HG02973 (cell line): ENCODE results near the gene HSP90AB1.
A peak's percentile ranks its signal among the peaks of the same experiment; 100 is the strongest.

Source experiments
- ATAC-seq: cut with Tn5 transposase; IDR thresholded peaks from one replicate; pipeline ENCODE4 v1.9.1; 2021; ENCODE audit warnings: moderate library complexity; ENCODE audit not compliant: unreplicated experiment

Gene HSP90AB1

DNA sequence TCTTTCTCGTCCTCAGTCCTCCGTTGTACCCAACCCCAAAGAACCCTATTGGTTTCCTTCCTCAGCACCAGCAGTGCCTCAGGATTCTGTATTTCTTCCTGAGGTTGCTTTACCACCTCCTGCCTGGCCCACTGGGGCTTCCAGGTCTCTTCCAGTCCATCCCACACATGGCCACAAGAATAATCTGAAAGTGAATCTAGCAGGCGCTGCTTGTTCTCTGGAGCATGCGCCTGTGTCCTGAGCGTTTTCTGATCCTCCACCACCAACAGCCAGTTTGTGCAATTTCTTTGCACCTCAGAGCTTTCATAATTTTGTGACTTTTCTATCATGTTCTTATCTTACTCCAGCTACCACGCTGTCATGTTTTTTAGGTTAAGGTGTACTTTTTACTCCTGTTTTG is 11.6 kb upstream of the HSP90AB1 start:
- ATAC-seq = no peak

DNA sequence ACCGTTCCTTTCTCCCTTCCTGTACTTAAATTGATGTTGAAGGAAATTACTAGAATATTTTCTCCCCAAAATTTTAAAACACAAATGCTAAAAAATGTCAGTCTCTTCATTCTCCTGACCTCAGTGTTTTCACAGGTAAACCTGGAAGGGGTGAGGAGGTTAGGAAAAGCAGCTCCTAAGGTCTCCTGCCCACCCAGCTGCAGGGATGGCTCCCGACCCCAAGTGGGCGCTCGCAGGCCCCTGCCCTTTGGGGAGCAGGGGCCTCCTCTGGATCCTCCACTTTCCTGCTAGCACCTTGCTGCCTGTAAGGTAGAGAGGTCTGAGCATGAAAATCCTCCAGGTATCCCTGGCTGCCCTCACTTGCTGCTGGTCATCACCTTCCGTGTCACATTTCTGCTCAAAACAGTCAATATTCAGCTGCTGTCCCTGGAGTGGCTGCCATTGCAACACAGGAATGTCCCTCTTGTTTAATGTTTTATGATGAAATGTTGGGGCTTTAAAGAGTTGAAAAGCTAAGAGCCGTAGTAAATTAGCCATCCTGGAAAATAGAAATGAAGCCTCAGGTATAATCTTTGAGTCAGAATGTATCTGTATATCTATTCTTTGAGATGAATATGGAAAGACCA is 10.9 kb upstream of the HSP90AB1 start:
- ATAC-seq = no peak

DNA sequence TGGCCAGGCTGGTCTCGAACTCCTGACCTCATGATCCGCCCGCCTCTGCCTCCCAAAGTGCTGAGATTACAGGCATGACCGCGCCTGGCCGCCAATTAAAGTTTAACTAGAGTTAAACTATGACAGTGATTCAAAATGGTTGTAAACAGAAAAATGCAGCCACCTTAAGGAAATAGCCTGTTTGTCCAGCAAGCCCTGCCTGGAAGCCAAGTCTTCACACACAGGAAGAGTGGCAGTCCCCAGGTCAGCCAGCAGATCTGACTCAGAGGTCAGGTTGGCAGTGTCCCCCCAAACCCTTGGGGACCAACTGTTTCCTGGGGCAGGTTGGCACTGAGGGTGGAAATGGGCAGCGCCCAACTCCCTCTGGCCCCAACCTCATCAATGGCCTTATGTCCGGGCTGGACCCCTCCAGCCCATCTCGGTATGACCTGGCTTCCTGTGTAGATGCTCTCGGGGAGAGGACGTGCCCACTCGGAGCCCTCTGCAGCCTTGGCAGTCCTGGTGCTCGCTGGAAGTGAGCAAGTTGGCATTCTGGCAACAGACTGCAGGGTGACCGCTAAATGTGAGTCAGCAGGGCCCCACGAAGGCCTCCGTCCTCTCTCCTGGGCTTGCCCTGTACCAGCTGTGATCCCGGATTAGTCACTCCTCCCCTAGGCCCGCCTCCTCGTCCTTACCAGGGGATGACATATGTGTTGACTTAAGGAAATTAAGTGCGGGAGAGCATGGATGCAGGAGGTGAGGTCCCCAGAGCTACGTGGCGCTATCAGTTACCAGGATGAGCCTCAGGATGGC is 9.7 kb upstream of the HSP90AB1 start:
- ATAC-seq = peak; percentile 49

DNA sequence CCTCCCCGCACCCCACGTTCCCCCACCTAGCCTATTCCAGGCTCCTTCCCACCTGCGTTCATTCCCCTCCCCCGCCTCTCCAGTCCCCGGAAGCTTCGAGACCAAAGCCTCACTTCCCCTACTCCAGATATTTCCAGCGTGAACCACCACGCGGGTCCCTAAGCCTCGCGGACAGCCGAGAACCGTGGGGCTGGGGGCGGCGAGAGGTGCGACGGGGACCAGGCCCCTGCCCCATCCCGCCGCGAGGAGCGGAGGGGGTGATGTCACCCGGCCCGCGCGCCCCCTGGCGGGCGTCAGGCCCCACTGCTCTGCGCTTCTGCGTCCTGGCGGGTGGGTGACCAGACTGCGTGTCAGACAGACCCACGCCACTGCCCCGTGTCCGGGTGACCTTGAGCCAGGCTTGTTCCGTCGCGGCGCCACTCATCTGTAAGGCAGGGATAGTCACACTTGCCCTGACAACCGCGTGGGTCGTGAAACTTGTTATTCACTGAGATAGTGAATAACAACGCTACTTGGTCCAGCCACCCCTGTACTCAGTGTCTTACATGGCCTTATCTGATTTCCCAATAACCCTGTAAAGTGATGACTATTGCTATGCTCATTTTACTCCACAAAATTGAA is 9.0 kb upstream of the HSP90AB1 start:
- ATAC-seq = peak; percentile 64

DNA sequence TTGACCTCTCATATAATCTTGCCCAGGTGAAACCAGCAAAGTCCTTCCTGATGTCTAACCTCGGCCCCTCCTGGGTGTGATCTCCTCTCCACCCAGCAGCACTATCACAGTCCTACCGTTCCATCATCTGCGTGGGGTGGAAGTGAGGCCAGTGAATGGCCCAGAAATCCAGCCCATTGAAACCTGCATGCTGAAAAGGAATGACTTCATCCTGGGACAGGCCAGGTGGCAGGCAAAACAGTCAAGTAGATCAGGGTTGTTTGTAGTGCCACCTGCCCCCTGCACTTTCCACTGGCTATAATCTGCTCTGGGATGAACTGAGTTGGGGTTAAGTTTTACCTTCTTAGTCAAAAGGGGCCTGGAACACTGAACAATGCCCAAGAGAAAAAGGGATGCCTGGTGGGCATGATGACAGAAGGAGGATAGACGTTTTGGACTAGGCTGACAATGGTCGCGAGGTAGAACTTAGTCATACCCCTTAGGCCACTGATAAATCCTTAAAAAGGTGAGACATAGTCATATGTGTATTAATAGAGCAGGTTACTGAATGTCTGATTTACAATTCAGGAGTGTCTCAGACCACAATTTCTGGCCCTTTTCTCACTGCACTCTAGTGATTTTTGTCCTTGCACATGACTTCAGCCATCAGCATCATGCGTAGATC is 8.1 kb upstream of the HSP90AB1 start:
- no peak for ATAC-seq

DNA sequence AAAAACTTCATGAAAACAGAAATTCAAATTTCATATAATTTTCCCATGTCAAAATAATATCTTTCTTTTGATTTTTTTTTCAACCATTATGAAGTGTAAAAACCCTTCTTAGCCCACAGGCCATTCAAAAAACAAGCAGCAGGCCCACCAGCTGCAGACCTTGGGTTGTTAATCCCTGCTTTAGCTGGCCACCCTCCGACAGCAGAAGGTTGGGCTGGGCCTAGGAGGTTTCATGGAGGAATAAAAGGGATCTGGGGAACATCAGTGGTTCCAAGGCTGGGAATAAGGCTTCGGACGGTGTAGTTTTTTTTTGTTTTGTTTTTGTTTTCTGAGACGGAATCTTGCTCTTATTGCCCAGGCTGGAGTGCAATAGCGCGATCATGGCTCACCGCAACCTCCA is 3.6 kb upstream of the HSP90AB1 start:
- no peak for ATAC-seq

DNA sequence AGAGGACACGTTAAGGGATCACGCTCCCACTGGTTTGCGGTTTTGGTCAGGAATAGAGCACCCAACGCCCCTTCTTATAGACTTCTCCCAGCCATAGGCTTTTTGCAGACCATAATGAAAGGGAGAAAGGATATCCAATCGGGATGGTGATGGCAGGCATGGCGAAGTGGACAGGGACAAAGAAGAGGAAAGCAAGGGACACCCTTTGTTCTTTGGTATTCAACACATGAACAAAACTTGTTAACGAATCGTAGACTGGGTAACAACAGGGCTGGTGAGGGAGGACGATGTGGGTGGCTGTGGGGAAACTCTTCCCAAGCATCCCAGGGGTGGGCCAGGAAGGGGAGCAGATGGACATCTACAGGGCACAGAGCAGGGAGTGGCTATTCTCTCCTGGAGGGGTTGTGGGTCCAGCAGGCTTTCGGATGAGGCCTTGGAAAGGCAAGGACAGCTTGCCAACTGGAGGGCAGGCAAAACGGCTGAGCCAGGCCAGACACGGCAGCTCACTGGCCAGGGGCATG is 1.4 kb upstream of the HSP90AB1 start:
- ATAC-seq = no peak

DNA sequence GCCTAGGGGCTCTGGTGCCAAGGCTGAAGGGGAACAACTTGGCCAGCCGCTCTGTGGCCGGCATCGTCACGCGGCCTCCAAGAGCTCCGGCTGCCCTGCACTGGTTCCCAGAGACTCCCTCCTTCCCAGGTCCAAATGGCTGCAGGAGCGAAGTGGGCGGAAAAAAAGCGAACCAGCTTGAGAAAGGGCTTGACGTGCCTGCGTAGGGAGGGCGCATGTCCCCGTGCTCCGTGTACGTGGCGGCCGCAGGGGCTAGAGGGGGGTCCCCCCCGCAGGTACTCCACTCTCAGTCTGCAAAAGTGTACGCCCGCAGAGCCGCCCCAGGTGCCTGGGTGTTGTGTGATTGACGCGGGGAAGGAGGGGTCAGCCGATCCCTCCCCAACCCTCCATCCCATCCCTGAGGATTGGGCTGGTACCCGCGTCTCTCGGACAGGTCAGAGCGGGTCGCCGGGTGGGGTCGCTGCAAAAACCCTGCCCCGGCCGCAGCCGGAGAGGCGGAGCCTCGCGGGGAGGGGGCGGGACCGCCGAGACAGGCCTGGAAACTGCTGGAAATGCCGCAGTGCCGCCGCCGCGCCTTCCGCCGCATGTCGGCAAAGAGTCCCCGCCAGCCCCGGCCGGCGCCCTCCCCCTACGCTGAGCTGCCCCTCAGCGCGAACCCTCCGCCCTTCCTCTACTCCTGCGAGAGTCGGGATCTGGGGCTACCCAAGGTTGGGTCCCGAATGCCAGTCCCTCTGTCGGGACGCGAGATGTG is 814 bp upstream of the HSP90AB1 start:
- peak; percentile 38 for ATAC-seq

DNA sequence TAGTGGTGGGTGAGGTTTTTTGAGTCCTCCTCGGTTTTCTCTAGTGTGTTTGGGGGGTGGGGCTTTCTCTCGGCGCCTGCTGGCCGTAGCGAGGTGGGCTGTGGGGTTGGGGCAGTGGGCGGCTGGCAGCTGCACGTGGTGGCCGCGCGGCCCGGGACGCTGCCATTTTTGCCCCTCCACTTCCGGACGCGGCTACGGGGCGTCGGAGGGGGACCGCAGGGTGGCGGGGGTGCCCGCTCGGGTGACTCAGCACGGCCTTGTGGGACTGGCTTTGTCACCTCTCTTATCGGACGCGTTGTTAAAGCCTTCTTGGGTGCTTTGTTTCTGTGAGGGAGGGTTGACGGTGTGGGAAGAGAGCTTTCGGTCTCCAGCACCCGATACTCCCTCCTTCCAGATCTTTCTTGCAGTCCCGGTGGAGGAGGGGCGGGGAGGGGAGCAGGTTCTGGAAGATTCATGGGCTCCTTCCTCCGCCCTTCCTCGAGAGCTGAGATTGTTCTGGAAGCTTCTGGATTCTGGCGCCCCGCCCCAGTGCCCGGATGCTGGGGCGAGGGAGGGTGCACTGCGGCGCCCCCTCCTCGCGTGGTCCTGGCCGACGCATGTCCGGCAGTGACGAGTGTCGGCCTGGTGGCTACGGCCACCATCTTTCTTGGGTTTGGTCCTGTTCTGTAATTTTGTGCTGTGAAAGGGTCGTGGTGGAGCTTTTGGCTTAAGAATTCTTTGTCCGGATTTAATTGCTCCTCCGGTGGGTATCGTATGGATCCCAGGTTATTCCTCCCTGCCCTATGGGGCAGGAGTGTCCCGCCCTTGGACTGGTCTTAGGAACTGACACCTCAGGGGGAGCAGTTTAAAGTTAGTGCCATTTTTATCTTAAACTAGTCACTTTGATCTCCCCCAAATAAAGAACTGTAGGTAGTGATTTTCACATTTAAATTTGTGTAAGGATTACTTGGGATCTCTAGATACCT is 719 bp downstream of the HSP90AB1 start:
- peak; percentile 27 for ATAC-seq

DNA sequence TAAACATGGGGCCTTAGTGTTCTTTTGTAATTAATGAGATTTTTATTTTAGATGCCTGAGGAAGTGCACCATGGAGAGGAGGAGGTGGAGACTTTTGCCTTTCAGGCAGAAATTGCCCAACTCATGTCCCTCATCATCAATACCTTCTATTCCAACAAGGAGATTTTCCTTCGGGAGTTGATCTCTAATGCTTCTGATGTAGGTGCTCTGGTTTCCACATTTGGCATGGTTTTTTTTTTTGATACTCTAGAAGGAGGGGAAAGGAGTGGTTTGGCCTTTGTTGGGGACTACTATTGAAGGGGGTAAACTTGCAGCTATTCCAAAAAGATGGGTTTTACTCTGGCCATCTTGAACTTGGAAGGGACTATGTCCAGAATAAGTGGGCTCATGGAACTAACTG is 1.7 kb downstream of the HSP90AB1 start:
- ATAC-seq = no peak

DNA sequence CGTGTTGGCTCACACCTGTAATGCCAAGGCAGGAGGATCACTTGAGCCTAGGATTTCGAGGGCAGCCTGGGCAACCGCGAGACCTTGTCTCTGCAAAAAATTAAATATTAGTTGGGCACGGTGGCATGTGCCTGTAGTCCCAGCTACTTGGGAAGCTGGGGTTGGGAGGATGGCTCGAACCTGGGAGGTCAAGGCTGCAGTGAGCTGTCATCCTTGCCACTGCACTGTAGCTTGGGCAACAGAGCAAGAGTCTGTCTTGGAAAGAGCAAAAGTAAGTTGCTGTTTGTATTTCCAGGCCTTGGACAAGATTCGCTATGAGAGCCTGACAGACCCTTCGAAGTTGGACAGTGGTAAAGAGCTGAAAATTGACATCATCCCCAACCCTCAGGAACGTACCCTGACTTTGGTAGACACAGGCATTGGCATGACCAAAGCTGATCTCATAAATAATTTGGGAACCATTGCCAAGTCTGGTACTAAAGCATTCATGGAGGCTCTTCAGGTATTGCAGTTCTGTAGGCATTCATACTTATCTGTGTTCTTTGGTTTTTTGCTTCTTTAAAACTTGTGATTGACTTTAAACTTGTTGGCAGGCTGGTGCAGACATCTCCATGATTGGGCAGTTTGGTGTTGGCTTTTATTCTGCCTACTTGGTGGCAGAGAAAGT is 2.3 kb downstream of the HSP90AB1 start:
- no peak for ATAC-seq

DNA sequence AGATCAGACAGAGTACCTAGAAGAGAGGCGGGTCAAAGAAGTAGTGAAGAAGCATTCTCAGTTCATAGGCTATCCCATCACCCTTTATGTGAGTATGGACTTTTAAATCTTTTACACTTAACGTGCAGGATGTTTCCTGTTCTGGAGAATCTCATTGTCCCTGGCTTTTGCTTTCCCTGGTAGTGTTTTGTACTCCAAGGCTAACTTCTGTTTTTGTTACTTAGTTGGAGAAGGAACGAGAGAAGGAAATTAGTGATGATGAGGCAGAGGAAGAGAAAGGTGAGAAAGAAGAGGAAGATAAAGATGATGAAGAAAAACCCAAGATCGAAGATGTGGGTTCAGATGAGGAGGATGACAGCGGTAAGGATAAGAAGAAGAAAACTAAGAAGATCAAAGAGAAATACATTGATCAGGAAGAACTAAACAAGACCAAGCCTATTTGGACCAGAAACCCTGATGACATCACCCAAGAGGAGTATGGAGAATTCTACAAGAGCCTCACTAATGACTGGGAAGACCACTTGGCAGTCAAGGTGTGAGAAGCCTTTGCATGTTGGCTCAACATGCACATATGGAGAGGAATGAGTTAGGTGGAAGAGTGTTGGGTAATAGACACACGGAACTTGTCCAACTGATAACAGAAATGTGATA is 3.3 kb downstream of the HSP90AB1 start:
- no peak for ATAC-seq

DNA sequence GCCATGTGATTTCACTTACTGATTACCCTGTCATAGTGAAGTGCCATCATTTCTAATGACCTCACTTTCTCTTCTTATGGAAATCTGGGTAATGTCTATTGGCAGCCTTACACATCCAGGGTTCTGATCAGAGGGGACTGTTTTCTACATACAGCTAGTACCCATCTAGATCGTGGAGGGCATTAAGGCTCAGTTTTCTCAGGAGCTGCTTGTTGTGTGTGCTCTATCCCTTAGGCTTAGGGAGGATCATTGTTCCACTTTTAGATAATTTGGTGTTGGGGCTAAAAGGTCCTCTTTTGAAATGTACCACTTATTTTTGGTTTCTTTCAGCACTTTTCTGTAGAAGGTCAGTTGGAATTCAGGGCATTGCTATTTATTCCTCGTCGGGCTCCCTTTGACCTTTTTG is 3.8 kb downstream of the HSP90AB1 start:
- no peak for ATAC-seq

DNA sequence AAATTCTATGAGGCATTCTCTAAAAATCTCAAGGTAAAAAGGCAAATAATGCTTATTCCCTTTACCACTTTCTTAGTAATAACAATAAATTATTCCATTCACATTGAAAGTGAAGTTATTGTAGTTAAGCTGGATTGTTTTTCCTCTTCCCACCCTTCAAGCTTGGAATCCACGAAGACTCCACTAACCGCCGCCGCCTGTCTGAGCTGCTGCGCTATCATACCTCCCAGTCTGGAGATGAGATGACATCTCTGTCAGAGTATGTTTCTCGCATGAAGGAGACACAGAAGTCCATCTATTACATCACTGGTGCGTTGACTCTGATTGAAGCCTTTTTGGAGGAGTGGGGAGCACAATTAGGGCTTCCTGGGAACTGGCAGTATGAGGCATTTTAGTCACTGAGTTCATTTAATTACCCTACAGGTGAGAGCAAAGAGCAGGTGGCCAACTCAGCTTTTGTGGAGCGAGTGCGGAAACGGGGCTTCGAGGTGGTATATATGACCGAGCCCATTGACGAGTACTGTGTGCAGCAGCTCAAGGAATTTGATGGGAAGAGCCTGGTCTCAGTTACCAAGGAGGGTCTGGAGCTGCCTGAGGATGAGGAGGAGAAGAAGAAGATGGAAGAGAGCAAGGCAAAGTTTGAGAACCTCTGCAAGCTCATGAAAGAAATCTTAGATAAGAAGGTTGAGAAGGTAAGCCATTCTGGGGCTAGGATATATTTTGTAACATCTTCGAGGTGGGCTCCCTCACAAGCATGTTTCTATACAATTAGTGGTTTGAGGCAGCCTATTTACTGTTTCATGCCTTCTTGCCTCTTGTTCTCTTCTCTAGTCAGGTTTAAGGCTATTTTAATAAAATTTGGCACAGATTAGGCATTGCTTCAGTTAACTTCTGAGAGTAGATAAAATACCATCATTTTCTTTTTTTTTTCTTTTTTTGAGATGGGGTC is 4.9 kb downstream of the HSP90AB1 start:
- ATAC-seq = no peak

DNA sequence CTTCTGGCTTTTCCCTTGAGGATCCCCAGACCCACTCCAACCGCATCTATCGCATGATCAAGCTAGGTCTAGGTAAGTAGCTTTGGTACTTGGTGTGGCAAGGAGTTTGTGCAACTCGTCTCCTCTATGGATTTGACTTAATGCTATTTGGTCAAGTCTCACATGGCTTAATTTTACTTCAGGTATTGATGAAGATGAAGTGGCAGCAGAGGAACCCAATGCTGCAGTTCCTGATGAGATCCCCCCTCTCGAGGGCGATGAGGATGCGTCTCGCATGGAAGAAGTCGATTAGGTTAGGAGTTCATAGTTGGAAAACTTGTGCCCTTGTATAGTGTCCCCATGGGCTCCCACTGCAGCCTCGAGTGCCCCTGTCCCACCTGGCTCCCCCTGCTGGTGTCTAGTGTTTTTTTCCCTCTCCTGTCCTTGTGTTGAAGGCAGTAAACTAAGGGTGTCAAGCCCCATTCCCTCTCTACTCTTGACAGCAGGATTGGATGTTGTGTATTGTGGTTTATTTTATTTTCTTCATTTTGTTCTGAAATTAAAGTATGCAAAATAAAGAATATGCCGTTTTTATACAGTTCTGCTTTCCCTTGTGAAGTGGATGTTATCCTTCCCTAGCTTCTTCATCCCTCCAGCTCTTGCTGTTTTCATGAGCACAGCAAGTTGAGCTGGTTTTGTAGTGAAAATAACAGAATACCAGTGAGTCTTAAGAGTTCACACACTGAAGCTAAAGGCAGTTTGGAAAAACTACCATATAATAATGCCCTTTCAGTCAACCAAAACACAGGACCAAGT is 6.6 kb downstream of the HSP90AB1 start:
- ATAC-seq = no peak

DNA sequence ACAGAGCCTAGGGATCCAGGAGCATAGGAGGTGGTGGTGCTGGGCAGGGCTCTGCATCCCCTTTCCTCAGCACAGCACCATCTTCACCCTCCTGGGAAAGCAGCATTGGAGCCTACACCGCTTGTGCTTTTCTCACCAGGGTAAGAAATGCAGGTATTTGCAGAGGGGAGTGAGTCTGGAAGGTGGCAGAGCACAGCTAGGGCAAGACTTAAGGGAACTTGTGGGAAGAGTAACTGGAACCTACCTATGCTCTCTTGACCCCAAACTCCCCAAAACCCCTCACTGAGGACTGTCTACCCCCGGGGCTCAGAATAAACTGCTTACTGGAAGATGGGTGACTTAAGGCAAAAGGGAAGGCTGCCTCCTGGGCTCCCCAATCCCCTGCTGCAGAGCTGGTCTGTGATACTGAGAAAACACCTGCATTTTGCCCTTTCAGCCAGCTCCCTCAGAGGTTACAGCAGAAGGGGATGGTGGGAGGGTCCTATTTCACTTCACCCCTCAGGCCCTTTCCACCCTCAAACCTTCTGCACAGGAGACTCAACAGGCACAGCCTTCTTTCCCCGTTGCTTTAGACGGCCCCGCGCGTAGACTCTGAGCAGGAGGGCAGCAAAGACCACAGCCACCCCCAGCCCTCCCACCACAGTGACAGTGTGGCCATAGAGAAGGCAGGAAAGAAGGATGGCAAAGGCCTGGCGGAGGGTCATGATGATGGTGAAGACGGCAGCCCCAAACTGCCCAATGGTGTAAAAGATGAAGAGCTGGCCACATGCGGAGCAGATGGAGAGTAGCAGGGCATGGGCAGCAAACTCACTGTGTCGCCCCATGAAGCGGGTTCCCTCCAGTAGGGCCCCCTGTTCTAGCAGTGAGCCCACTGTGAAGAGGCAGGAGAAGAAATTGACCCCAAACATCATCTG is 7.5 kb downstream of the HSP90AB1 start:
- no peak for ATAC-seq
